Endometrial microvascular endothelial cells (primary cell): ENCODE measurements around the gene OR4K1. TPM values are rescaled to one million over a fixed set of nuclear protein-coding genes. Genes with fewer than 3 reads are reported as not detected.
"Not testable (repeated sequence)": the region's sequence is repeated elsewhere in the genome, so short reads cannot be mapped to it uniquely, and the experiment has no call there.

Experiments used
- in situ Hi-C: cut with HindIII; loops from 2 replicates; pipeline ENCODE4 v1.10.0; 2017; ENCODE audit warnings: low sequenced_read_pairs, low pct_unique_long_range_greater_than_20kb; ENCODE audit errors: inconsistent ontology term
- total RNA-seq: library from RNA; depleted of rRNA; stranded (reverse); fragments of >200 nt; gene quantifications from one replicate; pipeline ENCODE4 v1.2.3, GENCODE V29; 2015; ENCODE audit errors: inconsistent ontology term

OR4K1 gene
- not detected for total RNA-seq

- in situ Hi-C loops: no loop called here
Measured at GRCh38 chr14:19930617-19931016, at the start of gene OR4K1. Gene OR4K1 (plus strand): TSS chr14:19930917. CDS start chr14:19935667, 4,750 bp downstream.

- in situ Hi-C loops: no loop called here
Measured at GRCh38 chr14:19895282-19895681, 35.4 kb upstream of the OR4K1 start.

GRCh38 chr14:19900999-19901398 lies 29.7 kb upstream of the OR4K1 start:
- in situ Hi-C loops: no loop called here

GRCh38 chr14:19902409-19902808 lies 28.3 kb upstream of the OR4K1 start:
- in situ Hi-C loops: no loop called here

GRCh38 chr14:19906665-19907064 lies 24.1 kb upstream of the OR4K1 start:
- in situ Hi-C loops: no loop called here

- in situ Hi-C loops: no loop called here
Measured at GRCh38 chr14:19911114-19911513, 19.6 kb upstream of the OR4K1 start.

GRCh38 chr14:19917243-19917642 lies 13.5 kb upstream of the OR4K1 start:
- in situ Hi-C loops: no loop called here

- in situ Hi-C loops: no loop called here
Measured at GRCh38 chr14:19917955-19918518, 12.7 kb upstream of the OR4K1 start.

- in situ Hi-C loops: no loop called here
Measured at GRCh38 chr14:19918553-19919264, 12.0 kb upstream of the OR4K1 start.

GRCh38 chr14:19920021-19920657 lies 10.6 kb upstream of the OR4K1 start, which contains the start of gene OR4K5:
Gene OR4K5 (plus strand): TSS chr14:19920607. CDS start chr14:19920607, 0 bp downstream.
- in situ Hi-C loops: no loop called here

- in situ Hi-C loops: no loop called here
Measured at GRCh38 chr14:19941668-19942067, 11.0 kb downstream of the OR4K1 start.

- in situ Hi-C loops: no loop called here
Measured at GRCh38 chr14:19947413-19948090, 16.8 kb downstream of the OR4K1 start.

GRCh38 chr14:19949218-19949617 lies 18.5 kb downstream of the OR4K1 start:
- in situ Hi-C loops: no loop called here

GRCh38 chr14:19969735-19970134 lies 39.0 kb downstream of the OR4K1 start:
- in situ Hi-C loops: not testable (repeated sequence)

- in situ Hi-C loops: no loop called here
Measured at GRCh38 chr14:19974844-19975243, 44.1 kb downstream of the OR4K1 start.

GRCh38 chr14:19975291-19975690 lies 44.6 kb downstream of the OR4K1 start, which contains the start of gene OR4K15:
Gene OR4K15 (plus strand): TSS chr14:19975591. CDS start chr14:19975591, 0 bp downstream.
- in situ Hi-C loops: no loop called here
